Stimulated activated CD4-positive, alpha-beta T cell treated with anti-CD3 and anti-CD28 coated beads, Interleukin-12 subunit alpha, Interleukin-12 subunit beta, amount 100 ng/mL, for 4 hours (primary cell): ENCODE measurements around the gene CELF2.

Experiments
- DNase-seq: peaks from one replicate; pipeline ENCODE4 v3.0.0-alpha.2; 2020

CELF2 gene

DNA sequence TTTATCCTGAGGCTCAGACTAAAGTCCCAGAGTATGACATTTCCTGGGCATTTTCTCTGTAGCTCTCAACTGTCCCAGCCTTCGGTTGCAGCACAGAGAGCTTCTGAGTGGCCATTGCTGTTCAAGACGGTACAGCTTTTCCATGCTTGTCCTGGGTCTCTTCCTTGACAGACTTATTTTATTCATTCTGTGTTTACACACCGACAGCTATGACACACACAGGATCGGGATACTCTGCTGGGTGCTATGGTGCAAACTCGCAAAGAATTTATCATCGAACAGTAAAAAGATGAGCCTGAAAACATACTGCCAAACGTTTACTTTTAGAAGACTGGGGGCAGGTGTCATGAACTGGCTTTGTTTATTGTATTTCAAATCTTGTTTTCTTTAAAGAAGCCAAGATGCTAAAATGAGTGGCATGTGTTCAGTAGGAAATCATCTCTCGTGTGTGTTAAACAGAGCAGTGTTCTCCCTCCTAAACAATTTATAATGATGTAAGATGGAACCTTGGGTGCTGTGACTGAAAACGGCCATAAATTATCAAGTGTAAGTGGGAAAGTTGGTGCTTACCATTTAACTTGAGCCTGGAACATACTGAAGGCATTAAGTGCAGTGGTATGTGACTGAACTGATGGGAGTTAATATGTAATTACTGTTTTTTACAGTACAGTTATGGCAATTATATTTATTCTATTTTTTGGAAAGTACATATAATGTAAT lies 120.8 kb downstream of the CELF2 start:
- no peak for DNase-seq

DNA sequence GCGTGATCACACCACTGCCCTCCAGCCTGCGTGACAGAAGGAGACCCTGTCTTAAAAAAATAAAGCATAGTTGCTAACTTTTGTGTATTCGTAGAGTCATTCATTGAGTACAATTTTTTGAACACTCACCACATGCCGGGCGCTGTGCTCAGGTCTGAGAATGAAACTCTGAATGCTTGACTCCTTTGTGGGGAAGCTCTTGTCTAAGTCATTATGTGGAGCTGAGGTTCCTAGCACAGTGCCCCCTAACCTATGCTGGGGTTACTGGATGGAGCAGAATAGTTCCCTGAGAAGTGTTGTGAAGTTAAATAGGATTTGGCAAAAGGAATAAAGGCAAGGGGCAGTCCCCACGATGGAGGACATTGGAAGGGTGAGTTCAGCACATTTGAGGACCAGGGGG lies 123.3 kb downstream of the CELF2 start:
- no peak for DNase-seq

DNA sequence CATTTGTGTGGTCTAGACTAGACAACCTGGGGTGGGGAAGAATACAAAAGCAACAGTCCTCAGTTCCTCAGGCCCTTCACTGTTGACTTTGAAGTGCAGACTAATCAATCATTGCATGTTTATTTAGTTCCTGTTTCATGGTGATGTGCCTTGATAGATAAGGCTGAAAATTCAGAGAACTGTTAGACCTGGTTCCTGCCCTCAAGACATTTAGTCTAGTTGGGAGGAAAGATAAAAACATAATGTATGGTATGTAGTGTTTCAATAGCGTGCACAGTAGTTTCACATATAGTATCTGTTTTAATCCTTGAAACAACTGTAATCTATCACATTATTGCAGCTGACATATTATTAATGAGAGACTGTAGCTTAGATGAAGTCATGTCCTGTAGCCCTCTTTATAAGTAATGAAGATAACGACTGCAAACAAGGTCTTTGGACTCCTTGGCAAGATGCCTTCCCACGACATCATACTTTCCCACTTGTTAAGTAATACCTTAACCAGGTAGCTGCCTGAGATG lies 124.0 kb downstream of the CELF2 start:
- no peak for DNase-seq

DNA sequence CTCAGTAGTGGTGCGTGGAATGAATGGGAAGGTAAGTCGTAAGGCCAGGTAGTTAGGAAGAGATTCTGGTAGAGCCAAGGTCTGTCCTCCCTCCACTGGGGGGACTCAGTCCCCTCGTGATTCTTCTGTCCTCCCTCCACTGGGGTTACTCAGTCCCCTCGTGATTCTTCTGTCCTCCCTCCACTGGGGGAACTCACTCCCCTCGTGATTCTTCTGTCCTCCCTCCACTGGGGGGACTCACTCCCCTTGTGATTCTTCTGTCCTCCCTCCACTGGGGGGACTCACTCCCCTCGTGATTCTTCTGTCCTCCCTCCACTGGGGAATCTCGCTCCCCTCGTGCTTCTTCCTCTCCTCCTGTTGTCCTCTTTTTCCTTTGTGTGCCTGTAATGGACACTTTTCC lies 125.1 kb downstream of the CELF2 start:
- no peak for DNase-seq

DNA sequence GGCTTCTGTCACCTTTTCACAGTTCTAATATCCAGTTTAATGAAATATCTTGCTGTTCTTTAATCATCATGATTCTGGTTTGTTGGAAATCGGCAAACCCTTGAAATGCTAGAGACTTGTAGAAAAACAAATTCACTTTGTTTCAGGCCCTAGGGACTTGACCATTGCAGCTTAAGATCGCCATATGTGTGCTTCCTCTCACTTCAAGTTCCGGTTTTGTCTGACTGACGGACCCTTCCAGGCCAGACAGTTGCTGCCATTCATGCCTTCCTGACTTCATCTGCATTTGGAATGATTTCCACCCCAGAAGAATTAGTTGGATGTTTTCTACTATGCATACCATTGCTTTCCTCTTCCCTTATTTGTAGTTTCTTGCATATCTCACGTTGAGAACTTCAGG lies 125.6 kb downstream of the CELF2 start:
- DNase-seq = no peak

DNA sequence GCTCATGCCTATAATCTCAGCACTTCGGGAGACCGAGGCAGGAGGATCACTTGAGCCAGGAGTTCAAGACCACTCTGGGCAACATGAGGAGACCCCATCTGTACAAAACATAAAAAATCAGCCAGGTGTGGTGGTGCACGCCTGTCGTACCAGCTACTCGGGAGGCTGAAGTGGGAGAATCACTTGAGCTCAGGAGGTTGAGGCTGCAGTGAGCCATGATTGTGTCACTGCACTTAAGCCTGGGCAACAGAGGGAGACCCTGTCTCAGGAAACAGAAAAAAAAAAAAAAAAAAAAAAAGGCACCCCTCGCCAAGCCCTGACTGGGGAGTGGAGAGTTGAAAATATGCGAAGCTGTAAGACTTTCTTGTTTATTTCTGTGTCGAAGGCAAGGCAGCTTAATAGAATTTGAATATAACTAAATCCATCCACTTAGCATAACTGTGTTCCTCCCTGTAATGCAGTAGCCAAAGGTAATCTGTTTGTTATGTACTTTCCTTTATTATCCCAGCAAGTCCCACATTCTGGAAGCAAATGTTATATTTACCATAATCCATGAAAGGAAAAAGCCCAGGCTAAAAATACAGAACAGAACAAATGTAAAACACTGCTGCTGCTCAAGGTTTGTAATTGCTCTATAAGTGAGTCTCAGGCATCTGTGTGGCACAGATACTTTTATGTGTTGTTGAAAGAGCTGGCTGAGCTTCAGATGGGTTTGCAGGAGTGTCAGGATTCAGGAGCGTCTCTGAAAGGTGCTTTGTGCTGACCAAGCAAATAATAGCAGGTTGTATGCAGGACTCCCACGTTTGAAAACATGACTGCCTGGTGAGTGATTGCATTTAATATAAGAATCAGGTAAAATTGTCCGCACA lies 127.2 kb downstream of the CELF2 start:
- DNase-seq = no peak

DNA sequence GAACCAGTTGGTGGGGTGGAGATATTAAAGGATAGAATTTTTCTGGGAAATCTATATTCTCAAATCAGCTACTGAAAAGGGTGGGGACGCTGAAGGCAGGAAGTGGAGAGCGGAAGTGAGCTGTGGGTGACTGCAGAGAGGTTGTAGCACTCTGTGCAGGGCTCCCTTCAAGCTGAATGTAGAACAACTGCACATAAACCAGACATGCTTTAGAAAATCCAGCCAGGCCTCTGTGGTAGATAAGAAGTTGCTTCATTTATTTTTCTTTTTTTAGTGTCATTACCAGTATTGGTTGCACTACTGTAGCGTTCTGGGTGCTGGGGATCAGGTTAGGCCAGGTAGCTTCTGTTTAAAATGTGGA lies 127.8 kb downstream of the CELF2 start:
- DNase-seq = peak; percentile 38

DNA sequence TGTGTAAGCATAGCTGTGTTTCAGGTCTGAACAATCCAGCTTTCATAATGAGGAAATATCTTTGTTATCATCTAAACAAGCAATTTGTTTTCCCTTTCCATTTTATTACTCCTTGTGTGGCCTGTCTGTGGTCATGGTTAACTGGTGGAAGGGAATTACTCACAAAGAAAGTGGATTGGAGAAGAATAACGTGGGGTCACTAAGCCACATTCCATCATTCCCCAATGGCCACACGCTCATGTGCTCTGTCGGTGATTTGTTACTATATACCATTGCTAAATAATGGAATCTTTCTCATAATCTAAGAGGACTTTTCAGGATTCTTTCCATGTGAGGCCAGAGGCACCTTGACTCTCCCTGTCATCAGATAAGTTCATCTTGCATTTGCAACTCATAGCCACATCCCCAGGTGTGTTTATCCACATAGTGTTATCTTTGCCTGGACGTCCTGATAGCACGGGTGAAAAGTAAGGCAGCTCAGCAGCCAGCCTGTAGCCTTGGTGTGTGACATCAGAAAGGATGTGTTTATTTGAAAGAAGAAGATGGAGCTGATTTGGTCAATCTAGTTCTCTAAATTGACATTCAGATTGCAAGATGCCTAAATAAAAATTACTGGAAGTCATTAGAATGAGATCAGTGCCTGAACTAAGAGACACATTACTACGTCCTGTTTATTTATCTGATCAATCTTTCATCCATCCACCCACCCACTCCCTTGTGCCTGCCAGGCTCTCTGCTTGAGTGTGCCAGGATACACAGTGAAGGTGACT lies 128.9 kb downstream of the CELF2 start:
- DNase-seq = no peak

DNA sequence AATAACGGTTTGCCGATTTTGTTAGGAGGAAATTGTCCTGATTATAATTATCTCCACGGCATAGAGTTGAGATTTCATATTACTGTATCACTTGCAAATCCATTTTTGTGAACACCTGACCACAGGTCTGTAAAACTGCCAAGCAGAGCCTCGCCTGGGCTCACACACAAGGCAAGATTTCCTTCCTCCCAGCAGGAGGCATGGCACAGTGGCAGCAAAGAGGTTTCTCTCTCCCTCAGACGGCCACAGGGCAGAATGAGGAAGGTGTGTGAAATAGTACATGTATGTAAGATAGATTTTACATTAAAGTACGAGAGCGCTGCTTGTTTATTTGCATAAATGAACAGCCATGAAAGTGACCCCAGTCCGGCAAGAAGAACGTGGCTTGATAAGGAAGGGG lies 130.1 kb downstream of the CELF2 start:
- DNase-seq = no peak

DNA sequence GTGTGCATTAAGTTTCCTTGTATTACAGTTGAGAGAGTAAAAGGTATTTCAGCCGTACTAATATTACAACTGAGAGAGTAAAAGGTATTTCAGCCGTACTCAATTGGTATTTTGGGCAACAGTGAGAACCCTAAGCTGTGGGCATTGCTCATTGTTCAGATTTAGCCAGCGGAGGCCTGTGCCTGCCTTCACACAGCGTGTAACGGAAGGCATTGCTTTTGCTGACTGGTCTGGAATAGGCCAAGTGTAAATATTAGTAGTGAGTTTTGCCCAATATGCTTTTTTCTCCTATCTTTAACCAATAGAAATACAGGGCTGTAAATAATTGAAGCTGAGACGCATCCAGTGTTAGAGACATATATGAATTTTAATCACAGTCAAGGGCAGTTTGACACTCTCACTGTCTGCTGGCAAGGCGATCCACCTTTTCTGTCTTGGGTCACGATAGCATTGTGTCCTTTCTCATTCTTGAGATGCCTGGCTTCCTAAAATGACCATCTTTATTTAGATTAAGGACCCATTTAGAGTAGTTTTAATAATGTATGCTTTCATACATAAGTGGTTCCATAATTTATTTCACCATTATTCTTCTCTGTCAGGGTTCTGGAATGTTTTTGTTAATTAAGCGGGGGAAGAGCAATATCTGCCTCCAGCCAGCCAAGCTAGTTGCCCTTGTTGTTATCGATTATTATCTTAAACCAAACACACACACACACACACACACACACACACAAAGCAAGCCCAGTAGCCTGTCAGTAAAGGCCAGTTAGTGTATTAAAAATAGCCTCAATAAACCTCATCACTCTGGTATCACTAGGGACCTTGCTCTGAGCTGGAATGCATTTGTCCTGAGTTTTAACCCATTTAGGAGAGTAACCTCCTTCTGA lies 130.7 kb downstream of the CELF2 start:
- no peak for DNase-seq

DNA sequence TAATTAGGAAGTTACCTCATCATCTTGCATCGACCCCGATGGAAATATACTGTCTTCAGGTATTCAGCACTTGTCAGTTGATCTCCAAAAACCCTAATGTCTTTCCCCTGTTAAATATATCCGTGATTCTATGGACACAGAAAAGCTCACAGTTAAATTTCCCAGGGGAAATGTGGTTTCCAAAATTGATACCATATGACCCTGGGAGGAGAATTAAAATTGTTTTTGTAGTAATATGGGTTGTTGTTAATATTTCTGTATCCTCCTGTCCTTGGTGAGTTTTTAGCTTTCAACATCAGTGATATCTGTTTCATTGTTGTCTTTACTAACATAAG lies 132.1 kb downstream of the CELF2 start:
- DNase-seq = no peak

DNA sequence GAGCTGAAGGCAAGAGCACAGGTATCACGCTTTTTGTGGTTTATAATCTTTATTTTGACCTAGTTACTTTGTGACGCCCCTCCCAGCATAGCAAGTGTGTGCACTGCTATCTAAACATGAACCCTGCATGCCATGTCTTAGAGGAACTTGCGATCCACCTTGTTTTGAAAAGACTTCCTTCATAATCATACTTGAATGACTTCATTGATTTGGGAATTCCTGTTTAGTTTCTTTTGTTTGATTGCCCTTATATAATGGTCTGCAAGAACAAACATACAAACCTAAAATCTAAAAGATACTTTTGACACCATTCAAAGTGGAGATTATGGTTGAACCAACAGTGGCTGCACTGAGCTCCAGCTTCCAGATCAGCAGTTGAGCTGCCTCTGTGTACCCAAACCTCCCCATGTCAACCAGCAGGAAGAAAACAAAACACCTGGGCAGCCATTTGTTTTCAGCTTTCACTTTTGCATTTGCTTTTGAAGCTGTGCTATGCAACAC lies 132.6 kb downstream of the CELF2 start:
- DNase-seq = no peak

DNA sequence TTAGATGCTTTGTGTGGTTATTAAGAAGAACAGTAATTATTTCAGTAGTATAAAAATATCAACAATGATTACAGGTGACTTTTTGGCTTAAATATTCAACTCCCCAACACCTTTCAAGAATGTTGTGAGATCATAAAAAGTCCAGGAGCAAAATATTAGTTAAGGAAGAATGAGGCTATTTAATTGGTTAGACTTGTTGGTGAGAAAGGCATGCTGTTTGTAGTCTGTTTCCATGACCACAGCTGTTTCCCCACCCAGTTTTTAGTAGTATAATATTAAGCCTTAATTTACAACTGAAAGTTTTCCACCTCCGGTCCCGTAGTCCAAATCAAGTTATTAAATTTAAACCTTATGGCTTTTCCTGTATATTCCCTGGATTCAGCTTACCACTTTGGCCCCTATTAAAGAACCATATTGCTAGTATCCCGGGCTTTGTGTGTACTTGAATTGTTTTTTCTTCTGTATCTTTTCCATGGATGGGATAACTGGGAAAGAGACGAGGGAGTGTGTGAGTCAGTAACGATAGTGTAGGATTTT lies 133.3 kb downstream of the CELF2 start:
- no peak for DNase-seq

DNA sequence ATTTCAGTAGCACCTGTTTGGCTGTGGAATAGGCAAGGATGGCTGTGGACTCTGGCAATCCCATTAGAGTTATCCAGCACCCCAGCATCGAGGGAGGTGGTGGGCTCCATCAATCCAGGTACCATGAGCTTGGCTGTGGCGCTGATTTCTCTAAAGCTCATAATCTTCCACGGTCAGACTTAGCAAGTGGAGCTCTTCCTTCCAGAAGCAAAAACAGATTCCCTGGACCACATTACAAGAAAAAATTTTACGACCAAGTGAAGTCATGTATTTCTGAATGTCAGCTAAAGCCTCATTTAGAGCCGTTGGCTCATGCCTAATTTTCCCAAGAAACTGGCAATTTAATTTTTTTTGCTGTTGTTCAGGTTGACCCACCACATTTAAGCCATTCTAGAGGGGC lies 135.1 kb downstream of the CELF2 start:
- no peak for DNase-seq

DNA sequence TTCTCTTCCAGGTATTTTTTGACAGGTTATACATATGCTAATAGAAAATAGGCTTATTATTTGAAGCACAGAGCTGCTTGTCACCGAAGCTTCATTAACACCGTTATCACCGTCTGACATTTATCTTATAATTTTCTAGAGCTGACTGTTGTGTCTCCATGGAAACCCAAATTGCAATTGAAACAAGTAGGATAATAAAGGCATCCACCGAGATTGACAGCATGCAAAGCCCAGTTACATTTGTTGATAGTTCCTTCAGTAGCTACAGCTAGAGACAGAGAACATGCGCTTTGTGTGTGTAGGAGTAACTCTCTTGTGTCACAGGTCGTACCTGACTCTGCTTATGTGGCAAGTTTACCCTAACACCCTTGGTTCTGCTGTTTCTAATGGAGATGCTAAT lies 135.6 kb downstream of the CELF2 start:
- no peak for DNase-seq

DNA sequence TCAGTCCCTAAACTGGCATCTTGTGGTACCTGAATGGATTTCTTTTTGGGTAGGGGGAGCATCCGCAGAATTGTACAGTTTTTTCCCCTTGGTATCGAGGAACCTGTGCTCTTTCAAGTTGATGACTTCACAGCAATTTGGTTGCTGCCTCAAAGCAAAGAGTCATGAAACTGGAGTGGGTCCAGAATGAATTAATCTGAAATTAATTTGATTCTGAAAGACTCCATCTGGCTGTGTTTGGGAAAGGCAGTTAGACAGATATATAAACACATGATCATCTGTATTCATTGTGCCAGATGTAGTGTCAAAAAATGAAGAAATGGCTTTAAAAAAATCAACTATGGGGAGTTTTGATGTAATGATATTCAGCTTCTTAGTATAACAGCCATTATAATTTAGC lies 136.1 kb downstream of the CELF2 start:
- DNase-seq = no peak

DNA sequence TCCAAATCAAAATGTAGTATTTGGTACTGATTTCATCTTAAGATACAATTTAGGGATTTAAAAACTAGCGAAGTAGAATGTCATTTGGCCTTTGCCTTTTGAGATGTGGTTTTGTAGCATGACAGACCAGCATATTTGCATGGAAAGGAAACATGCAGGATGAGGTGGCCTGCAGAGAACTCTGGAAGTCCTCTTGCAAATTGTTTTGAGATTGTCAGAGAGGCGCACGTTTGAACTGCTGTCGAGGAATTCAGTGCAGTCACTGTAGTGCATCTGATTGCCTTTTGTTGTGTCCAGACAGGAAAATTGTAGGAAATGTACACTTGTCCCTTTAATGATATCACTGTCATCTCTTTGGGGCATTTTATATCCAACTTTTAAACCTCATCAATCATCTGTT lies 136.7 kb downstream of the CELF2 start:
- no peak for DNase-seq

DNA sequence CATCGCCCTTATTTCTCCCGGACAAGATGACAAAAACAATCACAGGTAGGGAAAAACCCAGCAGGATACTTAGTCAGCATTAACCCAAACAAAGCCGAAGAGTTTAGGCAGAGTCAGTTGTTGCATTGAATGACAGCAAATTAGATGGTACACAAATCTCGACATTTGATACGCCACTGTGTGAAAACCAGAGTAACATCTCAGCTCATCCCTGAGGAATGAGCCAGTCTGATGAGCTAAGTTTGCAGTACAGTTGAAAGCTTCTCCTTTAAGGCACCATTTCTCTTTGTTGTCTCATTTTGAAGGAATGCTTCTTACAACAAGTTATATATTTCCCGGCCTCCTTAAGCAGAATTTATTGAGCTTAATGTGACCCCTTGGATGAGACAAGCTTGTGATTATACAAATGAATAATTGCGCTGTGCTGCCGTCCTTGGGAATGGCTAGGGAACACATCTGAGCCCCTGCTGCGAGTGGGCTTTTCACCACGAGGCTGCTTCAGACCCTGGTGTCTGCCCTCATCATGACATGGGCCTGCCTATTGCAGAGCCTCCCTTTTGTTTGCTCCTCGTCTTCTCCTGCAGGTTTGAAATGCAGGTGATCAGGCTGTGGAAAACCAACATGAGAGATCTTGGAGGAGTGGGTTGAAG lies 137.3 kb downstream of the CELF2 start:
- DNase-seq = no peak

DNA sequence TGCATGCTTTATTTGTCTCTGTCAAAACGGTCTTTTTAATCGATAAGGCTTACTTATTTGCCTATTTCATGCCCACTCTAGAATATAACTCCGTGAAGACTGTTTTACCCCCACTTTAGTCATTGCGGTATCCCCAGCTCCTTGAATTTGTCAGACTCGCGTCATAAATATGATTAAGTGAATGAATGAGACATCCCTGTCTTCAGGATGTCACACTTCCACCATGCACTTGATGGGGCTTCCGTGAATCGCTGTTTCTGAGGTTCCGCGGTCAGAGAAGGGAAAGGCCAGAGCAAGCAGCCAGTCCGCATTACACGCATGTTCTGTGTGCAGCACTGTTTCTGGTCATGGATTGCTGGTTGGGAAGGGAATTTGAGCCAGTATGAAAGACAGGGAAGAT lies 138.8 kb downstream of the CELF2 start:
- DNase-seq = no peak

DNA sequence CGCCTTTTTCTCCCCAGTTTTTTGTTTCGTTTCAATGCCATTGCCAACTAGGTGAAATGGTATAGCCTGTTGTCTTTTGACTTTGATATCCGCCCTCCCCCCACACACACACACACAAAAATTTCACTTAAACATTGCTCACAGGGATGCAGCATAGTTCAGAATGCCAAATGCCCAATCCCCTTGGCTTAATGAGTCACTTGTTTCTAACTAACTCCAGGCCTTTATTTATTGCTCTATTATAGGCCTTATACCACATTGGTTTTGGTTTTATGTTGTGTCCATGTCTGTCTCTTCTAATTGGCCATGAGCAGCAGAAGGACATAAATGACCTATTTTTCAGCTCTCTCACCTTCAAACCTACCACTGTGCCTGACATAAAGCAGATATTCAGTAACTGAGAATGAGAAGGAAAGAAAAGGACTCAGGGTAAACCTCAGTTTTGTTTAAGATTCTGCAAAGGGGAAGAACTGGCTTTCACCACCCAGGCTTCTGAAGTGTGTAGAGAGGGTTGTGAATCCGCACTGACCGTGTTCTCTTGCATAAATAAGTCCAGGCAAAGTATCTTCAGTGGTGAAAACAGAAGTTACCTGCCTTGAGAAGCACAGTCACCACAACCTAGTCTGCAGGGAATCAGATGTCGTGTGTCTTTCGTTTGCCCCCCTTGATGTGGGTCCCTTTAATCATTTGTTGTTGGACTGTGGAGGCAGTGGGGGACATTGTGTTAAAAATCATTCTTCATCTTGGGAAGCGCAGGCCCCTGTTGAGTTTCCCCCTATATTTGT lies 139.8 kb downstream of the CELF2 start:
- DNase-seq = no peak

DNA sequence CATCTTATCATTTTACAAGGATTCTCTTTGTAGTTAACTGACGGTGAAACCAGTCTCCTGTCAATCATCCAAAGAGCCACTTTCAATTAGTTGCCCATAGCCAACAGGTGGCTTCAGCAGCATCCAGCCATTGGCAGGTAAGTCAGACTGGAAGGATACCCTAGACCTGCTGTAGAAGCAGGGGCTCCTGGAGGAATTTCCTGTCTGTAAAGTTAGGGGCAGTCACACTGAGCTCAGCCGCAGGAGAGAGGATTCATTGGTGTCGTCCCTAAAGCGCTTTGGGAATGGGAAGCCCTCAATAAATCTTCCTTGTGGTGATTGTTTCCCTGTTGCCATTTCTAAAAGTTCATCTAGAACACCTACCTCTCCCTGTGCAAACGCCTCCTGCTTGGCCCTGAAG lies 140.4 kb downstream of the CELF2 start:
- DNase-seq = no peak
